OCI-LY7 (cell line): ENCODE measurements around the gene ARPC5.

ENCODE experiments used
- CTCF ChIP-seq: fragments of 200-600 bp; sonication (generic); conservative IDR thresholded peaks from 2 replicates; pipeline ENCODE4 v1.5.1; 2014; ENCODE audit warnings: mild to moderate bottlenecking, antibody characterized with exemption, low read length, moderate library complexity, mixed read lengths
- EZH2phosphoT487 ChIP-seq: fragments of 200-600 bp; sonication (generic); IDR thresholded peaks from 2 replicates; pipeline ENCODE4 v1.6.1; 2018; ENCODE audit warnings: low read depth, borderline replicate concordance, mild to moderate bottlenecking, mixed run types, antibody characterized with exemption, low read length, moderate library complexity, mixed read lengths

GRCh38 chr1:183600136-183600535, 35.4 kb downstream of the ARPC5 start:
- no peak for TF ChIP-seq CTCF
- no peak for TF ChIP-seq EZH2phosphoT487
